Suprapubic skin (tissue), 4 donors: Measurements from ENCODE around the gene CPEB3. TPM values are rescaled to one million over a fixed set of nuclear protein-coding genes. Genes with fewer than 3 reads are reported as not detected.

Experiments used
- DNase-seq, 2 donors: peaks; one replicate each; pipeline ENCODE4 v3.0.0-alpha.2; 2019; ENCODE audit warnings: low spot score in 2 of 2
- H3K27ac ChIP-seq: fragments of 200-600 bp; sonication (generic); one replicate; pipeline ENCODE4 v1.5.1; 2019
- H3K27me3 ChIP-seq: fragments of 200-600 bp; sonication (generic); one replicate; pipeline ENCODE4 v1.5.1; 2019
- H3K36me3 ChIP-seq: fragments of 200-600 bp; sonication (generic); one replicate; pipeline ENCODE4 v1.5.1; 2019
- H3K4me1 ChIP-seq: fragments of 200-600 bp; sonication (generic); one replicate; pipeline ENCODE4 v1.5.1; 2019
- H3K4me3 ChIP-seq: fragments of 200-600 bp; sonication (generic); one replicate; pipeline ENCODE4 v1.5.1; 2019; ENCODE audit warnings: mild to moderate bottlenecking
- H3K9me3 ChIP-seq: fragments of 200-600 bp; sonication (generic); one replicate; pipeline ENCODE4 v1.5.1; 2019
- EP300 ChIP-seq: sonication (generic); formaldehyde crosslinking; IDR thresholded peaks from one replicate; pipeline ENCODE4 v1.6.1; 2017; ENCODE audit warnings: antibody characterized with exemption
- POLR2A ChIP-seq, 2 donors: fragments of 450-650 bp; IDR thresholded peaks; one replicate each; pipeline ENCODE4 v1.6.1; 2017; ENCODE audit warnings: antibody characterized with exemption in 2 of 2, mild to moderate bottlenecking in 2 of 2, moderate library complexity in 2 of 2
- POLR2AphosphoS5 ChIP-seq, 3 donors: sonication (generic); formaldehyde crosslinking; IDR thresholded peaks; one replicate each; pipeline ENCODE4 v1.6.1; 2017; ENCODE audit warnings: antibody characterized with exemption in 3 of 3
- WGBS: methylation state at CpG from one replicate; pipeline ENCODE4 v1.1.5; 2018; 5-methylcytosine and 5-hydroxymethylcytosine counted together
- total RNA-seq, 4 donors: library from RNA; depleted of rRNA; stranded (reverse); fragments of >200 nt; gene quantifications; one replicate each; pipeline ENCODE4 v1.1.0, GENCODE V29; 2016
- TF ChIP-seq, protein P1 (sequence below), 2 donors: fragments of 200-600 bp in 1 of 2; fragments of 450-650 bp in 1 of 2; sonication (generic) in 1 of 2; IDR thresholded peaks; one replicate each; pipeline ENCODE4 v1.5.1; 2016 to 2019; ENCODE audit warnings: antibody characterized with exemption in 2 of 2, mild to moderate bottlenecking in 1 of 2, moderate library complexity in 1 of 2

CPEB3 gene
- total RNA-seq, 4 donors from 2014 or later = 7.8 to 19.2 (median 10.4) TPM

- Histone ChIP-seq H3K4me1 (no peaks in the 10 kb centered on the region), H3K4me3 (no peak overlapping the region), H3K27me3 (no peaks in the 10 kb centered on the region), H3K36me3 (peaks cover 8% of the 10 kb centered on the region), H3K27ac (no peak overlapping the region), H3K9me3 (no peaks in the 10 kb centered on the region)
- no peak for DNase-seq
- no peak for TF ChIP-seq POLR2AphosphoS5 (IDR thresholded peaks at IDR 0.05)
- TF ChIP-seq EP300 = no peak
- no peak for TF ChIP-seq POLR2A (IDR thresholded peaks at IDR 0.05)
- TF ChIP-seq, protein P1, sequence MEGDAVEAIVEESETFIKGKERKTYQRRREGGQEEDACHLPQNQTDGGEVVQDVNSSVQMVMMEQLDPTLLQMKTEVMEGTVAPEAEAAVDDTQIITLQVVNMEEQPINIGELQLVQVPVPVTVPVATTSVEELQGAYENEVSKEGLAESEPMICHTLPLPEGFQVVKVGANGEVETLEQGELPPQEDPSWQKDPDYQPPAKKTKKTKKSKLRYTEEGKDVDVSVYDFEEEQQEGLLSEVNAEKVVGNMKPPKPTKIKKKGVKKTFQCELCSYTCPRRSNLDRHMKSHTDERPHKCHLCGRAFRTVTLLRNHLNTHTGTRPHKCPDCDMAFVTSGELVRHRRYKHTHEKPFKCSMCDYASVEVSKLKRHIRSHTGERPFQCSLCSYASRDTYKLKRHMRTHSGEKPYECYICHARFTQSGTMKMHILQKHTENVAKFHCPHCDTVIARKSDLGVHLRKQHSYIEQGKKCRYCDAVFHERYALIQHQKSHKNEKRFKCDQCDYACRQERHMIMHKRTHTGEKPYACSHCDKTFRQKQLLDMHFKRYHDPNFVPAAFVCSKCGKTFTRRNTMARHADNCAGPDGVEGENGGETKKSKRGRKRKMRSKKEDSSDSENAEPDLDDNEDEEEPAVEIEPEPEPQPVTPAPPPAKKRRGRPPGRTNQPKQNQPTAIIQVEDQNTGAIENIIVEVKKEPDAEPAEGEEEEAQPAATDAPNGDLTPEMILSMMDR (IDR thresholded peaks at IDR 0.05) = no peak
- 78% methylated on average over 6 of the region's 6 CpGs for WGBS
Measured at GRCh38 chr10:92074126-92074887, 216.6 kb downstream of the CPEB3 start.

- Histone ChIP-seq H3K9me3 (no peaks in the 10 kb centered on the region), H3K4me1 (no peaks in the 10 kb centered on the region), H3K27me3 (no peaks in the 10 kb centered on the region), H3K4me3 (no peak overlapping the region), H3K27ac (no peak overlapping the region), H3K36me3 (no peaks in the 10 kb centered on the region)
- 90% methylated on average over 1 of the region's 1 CpG for WGBS
- DNase-seq = no peak
- TF ChIP-seq, protein P1 (IDR thresholded peaks at IDR 0.05) = no peak
- TF ChIP-seq EP300 (no peak), POLR2AphosphoS5 (IDR thresholded peaks at IDR 0.05) (no peak), POLR2A (IDR thresholded peaks at IDR 0.05) (no peak)
Measured at GRCh38 chr10:92068900-92069299, 222.0 kb downstream of the CPEB3 start.

GRCh38 chr10:92066386-92066785 is 224.5 kb downstream of the CPEB3 start:
- no peak for DNase-seq
- Histone ChIP-seq H3K36me3 (no peaks in the 10 kb centered on the region), H3K27me3 (no peaks in the 10 kb centered on the region), H3K4me1 (no peaks in the 10 kb centered on the region), H3K4me3 (no peak overlapping the region), H3K27ac (no peak overlapping the region), H3K9me3 (no peaks in the 10 kb centered on the region)
- WGBS = 91% methylated on average over 4 of the region's 4 CpGs
- TF ChIP-seq POLR2AphosphoS5 (IDR thresholded peaks at IDR 0.05) (no peak), POLR2A (IDR thresholded peaks at IDR 0.05) (no peak), EP300 (no peak)
- TF ChIP-seq, protein P1 (IDR thresholded peaks at IDR 0.05) = no peak

DNA sequence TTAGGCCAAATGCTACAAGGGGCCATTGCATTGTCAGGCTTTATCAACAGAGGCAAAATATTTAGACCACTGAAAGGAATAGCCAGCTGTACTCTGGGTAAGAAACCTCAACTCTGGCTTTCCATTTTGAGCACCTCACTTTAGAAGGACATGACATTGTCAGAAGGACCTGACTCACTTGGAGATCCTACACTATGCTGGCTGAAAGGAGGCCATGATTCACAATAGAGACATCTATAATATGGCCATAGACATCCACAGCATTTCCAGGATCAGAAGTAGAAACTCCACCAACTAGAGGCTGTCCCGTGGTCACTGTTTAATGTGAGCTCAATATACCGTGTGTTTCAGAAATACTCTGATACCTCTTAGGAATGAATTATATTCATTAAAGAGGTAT is 226.4 kb downstream of the CPEB3 start:
- 91% methylated on average over 2 of the region's 2 CpGs for WGBS
- TF ChIP-seq POLR2AphosphoS5 (IDR thresholded peaks at IDR 0.05) (no peak), EP300 (no peak), POLR2A (IDR thresholded peaks at IDR 0.05) (no peak)
- TF ChIP-seq, protein P1 (IDR thresholded peaks at IDR 0.05) = no peak

DNA sequence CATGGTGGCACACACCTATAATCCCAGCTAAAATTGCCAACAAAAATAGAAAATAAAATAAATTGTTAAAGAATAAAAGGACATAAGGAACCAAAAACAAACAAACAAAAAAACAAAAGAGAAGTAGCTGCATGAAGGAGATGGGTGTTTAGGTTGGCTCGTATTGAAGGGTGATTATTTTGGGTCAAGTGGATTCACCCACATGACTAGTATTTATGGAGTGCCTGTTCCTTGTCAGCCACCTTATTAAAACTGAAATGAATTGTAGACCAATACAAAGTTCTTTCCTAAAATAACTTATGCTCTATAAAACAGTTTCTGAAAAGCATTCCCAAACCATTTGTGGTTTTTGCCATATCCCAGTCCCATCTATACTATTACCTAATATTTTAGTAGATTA is 228.6 kb downstream of the CPEB3 start:
- DNase-seq = no peak
- WGBS = 92% methylated on average over 1 of the region's 1 CpG
- no peaks in the 10 kb centered on the region for H3K4me1 ChIP-seq
- TF ChIP-seq POLR2A (IDR thresholded peaks at IDR 0.05) = no peak
- TF ChIP-seq EP300 = no peak
- TF ChIP-seq, protein P1 (IDR thresholded peaks at IDR 0.05) = no peak
- no peak for TF ChIP-seq POLR2AphosphoS5 (IDR thresholded peaks at IDR 0.05)
- no peak overlapping the region for H3K4me3 ChIP-seq
- no peaks in the 10 kb centered on the region for H3K27me3 ChIP-seq
- H3K9me3 ChIP-seq = no peaks in the 10 kb centered on the region
- no peaks in the 10 kb centered on the region for H3K36me3 ChIP-seq
- H3K27ac ChIP-seq = no peak overlapping the region

More for the DNA sequence above, 226.4 kb downstream of the CPEB3 start:
- Histone ChIP-seq H3K27ac (no peak overlapping the region), H3K36me3 (no peaks in the 10 kb centered on the region), H3K27me3 (no peaks in the 10 kb centered on the region), H3K4me1 (no peaks in the 10 kb centered on the region), H3K9me3 (no peaks in the 10 kb centered on the region), H3K4me3 (no peak overlapping the region)
- no peak for DNase-seq
